Measurements from ENCODE around the gene TAPBP.

- TF ChIP-seq, protein P1, sequence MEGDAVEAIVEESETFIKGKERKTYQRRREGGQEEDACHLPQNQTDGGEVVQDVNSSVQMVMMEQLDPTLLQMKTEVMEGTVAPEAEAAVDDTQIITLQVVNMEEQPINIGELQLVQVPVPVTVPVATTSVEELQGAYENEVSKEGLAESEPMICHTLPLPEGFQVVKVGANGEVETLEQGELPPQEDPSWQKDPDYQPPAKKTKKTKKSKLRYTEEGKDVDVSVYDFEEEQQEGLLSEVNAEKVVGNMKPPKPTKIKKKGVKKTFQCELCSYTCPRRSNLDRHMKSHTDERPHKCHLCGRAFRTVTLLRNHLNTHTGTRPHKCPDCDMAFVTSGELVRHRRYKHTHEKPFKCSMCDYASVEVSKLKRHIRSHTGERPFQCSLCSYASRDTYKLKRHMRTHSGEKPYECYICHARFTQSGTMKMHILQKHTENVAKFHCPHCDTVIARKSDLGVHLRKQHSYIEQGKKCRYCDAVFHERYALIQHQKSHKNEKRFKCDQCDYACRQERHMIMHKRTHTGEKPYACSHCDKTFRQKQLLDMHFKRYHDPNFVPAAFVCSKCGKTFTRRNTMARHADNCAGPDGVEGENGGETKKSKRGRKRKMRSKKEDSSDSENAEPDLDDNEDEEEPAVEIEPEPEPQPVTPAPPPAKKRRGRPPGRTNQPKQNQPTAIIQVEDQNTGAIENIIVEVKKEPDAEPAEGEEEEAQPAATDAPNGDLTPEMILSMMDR (conservative IDR thresholded peaks at IDR 0.05; ENCODE audit: low read depth, low read length), result no peak
- TF ChIP-seq EZH2 (IDR thresholded peaks at IDR 0.05; ENCODE audit: low read length, unreplicated experiment), result no peak
Observed at GRCh38 chr6:33304216-33304615, 9.7 kb downstream of the TAPBP start.
